ENCODE results near the gene STAT5A.

DNA sequence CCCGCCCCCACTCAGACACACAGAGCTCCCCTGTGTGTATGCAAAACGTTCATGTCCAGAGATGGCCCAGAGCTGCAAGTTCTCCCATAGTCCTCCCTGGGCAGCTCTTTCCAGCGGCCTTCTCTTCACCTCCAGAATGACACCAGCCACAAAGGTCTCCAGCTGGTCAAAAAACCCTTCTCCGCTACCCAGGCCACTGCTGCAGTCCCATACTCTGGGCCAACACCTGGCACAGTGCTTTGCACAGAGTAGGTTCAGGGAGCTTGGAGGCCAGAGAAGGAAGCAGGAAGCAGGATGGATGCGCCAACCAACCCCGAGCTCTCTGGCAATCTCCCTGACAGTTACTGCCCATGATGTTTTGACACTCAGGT is 11.0 kb upstream of the STAT5A start:
- TF ChIP-seq, protein P1, sequence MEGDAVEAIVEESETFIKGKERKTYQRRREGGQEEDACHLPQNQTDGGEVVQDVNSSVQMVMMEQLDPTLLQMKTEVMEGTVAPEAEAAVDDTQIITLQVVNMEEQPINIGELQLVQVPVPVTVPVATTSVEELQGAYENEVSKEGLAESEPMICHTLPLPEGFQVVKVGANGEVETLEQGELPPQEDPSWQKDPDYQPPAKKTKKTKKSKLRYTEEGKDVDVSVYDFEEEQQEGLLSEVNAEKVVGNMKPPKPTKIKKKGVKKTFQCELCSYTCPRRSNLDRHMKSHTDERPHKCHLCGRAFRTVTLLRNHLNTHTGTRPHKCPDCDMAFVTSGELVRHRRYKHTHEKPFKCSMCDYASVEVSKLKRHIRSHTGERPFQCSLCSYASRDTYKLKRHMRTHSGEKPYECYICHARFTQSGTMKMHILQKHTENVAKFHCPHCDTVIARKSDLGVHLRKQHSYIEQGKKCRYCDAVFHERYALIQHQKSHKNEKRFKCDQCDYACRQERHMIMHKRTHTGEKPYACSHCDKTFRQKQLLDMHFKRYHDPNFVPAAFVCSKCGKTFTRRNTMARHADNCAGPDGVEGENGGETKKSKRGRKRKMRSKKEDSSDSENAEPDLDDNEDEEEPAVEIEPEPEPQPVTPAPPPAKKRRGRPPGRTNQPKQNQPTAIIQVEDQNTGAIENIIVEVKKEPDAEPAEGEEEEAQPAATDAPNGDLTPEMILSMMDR (IDR thresholded peaks at IDR 0.05) = no peak
- TF ChIP-seq TAF1 (IDR thresholded peaks at IDR 0.05; ENCODE audit: borderline replicate concordance, low read depth, low read length) (no peak), SMC3 (IDR thresholded peaks at IDR 0.05; ENCODE audit: low read depth, low read length) (no peak), EZH2phosphoT487 (IDR thresholded peaks at IDR 0.05; ENCODE audit: borderline replicate concordance, low read depth) (no peak), POLR2AphosphoS5 (IDR thresholded peaks at IDR 0.05; ENCODE audit: low read depth, low read length) (no peak), MEF2A (IDR thresholded peaks at IDR 0.05; ENCODE audit: borderline replicate concordance, low read depth) (no peak), FOSL2 (IDR thresholded peaks at IDR 0.05; ENCODE audit: borderline replicate concordance, low read depth) (no peak)
